IMR-90 (cell line): ENCODE results near the gene EBLN2.

ENCODE experiments used
- BHLHE40 ChIP-seq: fragments of 150-350 bp; IDR thresholded peaks from 2 replicates; pipeline ENCODE4 v1.6.1; 2016; ENCODE audit warnings: mild to moderate bottlenecking, low read depth, low read length
- CEBPB ChIP-seq: IDR thresholded peaks from 2 replicates; pipeline ENCODE4 v1.6.1; 2012; ENCODE audit warnings: low read depth, low read length, improper control_type of control experiment
- CHD1 ChIP-seq: IDR thresholded peaks from 2 replicates; pipeline ENCODE4 v1.6.1; 2012; ENCODE audit warnings: low read depth, low read length, improper control_type of control experiment
- MAFK ChIP-seq: IDR thresholded peaks from 2 replicates; pipeline ENCODE4 v1.6.1; 2012; ENCODE audit warnings: low read depth, low read length, improper control_type of control experiment
- MAZ ChIP-seq: IDR thresholded peaks from 2 replicates; pipeline ENCODE4 v1.6.1; 2012; ENCODE audit warnings: low read depth, mild to moderate bottlenecking, low read length, improper control_type of control experiment, moderate library complexity, borderline replicate concordance
- POLR2A ChIP-seq: IDR thresholded peaks from 2 replicates; pipeline ENCODE4 v1.6.1; 2012; ENCODE audit warnings: mild to moderate bottlenecking, low read depth, low read length
- RAD21 ChIP-seq: IDR thresholded peaks from 2 replicates; pipeline ENCODE4 v1.6.1; 2012; ENCODE audit warnings: low read length, improper control_type of control experiment
- RCOR1 ChIP-seq: IDR thresholded peaks from 2 replicates; pipeline ENCODE4 v1.6.1; 2012; ENCODE audit warnings: mild to moderate bottlenecking, low read length, improper control_type of control experiment; ENCODE audit not compliant: insufficient replicate concordance
- RFX5 ChIP-seq: IDR thresholded peaks from 2 replicates; pipeline ENCODE4 v1.8.0; 2012; ENCODE audit warnings: low read depth, mild to moderate bottlenecking, low read length, moderate library complexity
- TF ChIP-seq, protein P1 (sequence below): conservative IDR thresholded peaks from 2 replicates; pipeline ENCODE4 v1.5.1; 2012; ENCODE audit warnings: mild to moderate bottlenecking, low read depth, low read length, improper control_type of control experiment
- TF ChIP-seq, protein P2 (sequence below): fragments of 150-350 bp; IDR thresholded peaks from 2 replicates; pipeline ENCODE4 v1.6.1; 2017; ENCODE audit warnings: mild to moderate bottlenecking, antibody characterized with exemption, low read length, low read depth
- TF ChIP-seq, protein P3 (sequence below): fragments of 150-350 bp; IDR thresholded peaks from 2 replicates; pipeline ENCODE4 v1.6.1; 2016; ENCODE audit warnings: low read depth, mild to moderate bottlenecking, low read length, moderate library complexity, borderline replicate concordance

DNA sequence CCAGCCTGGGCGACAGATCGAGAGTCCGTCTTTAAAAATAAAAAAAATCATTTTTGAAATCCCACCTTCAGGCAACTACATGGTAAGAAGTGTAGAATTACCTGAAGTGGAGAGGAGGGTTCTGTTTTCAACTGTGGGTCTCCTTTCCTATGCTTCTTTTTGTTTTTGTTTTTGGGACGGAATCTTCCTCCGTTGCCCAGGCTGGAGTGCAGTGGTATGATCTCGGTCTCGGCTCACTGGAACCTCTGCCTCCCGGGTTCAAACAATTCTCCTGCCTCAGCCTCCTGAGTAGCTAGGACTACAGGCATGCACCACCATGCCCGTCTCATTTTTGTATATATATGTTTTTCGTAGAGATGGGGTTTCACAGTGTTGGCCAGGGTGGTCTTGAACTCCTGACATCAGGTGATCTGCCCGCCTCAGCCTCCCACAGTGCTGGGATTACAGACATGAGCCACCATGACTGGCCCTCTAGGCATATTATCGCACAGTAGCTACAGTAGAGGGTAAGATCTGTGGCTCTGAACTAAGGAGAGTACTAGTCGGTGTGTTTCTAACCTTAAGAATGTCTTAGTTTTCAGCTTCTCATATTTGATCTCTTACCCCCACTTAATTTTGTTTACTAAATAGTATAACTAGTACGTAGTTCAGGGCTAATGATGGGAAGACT lies 8.5 kb downstream of the EBLN2 start:
- TF ChIP-seq, protein P1, sequence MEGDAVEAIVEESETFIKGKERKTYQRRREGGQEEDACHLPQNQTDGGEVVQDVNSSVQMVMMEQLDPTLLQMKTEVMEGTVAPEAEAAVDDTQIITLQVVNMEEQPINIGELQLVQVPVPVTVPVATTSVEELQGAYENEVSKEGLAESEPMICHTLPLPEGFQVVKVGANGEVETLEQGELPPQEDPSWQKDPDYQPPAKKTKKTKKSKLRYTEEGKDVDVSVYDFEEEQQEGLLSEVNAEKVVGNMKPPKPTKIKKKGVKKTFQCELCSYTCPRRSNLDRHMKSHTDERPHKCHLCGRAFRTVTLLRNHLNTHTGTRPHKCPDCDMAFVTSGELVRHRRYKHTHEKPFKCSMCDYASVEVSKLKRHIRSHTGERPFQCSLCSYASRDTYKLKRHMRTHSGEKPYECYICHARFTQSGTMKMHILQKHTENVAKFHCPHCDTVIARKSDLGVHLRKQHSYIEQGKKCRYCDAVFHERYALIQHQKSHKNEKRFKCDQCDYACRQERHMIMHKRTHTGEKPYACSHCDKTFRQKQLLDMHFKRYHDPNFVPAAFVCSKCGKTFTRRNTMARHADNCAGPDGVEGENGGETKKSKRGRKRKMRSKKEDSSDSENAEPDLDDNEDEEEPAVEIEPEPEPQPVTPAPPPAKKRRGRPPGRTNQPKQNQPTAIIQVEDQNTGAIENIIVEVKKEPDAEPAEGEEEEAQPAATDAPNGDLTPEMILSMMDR: no peak
- no peak for TF ChIP-seq RAD21
- TF ChIP-seq POLR2A: no peak
- TF ChIP-seq, protein P2, sequence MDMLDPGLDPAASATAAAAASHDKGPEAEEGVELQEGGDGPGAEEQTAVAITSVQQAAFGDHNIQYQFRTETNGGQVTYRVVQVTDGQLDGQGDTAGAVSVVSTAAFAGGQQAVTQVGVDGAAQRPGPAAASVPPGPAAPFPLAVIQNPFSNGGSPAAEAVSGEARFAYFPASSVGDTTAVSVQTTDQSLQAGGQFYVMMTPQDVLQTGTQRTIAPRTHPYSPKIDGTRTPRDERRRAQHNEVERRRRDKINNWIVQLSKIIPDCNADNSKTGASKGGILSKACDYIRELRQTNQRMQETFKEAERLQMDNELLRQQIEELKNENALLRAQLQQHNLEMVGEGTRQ: no peak
- no peak for TF ChIP-seq CEBPB
- no peak for TF ChIP-seq MAZ
- no peak for TF ChIP-seq CHD1
- TF ChIP-seq RCOR1: no peak
- no peak for TF ChIP-seq MAFK
- TF ChIP-seq BHLHE40: no peak
- TF ChIP-seq, protein P3, sequence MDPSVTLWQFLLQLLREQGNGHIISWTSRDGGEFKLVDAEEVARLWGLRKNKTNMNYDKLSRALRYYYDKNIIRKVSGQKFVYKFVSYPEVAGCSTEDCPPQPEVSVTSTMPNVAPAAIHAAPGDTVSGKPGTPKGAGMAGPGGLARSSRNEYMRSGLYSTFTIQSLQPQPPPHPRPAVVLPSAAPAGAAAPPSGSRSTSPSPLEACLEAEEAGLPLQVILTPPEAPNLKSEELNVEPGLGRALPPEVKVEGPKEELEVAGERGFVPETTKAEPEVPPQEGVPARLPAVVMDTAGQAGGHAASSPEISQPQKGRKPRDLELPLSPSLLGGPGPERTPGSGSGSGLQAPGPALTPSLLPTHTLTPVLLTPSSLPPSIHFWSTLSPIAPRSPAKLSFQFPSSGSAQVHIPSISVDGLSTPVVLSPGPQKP: no peak
- no peak for TF ChIP-seq RFX5
